Measurements from ENCODE around the gene PTPN5.

Gene PTPN5

GRCh38 chr11:18756889-18757288, 34.7 kb downstream of the PTPN5 start:
- Histone ChIP-seq H3K36me3 (no peaks in the 10 kb centered on the region), H3K4me1 (ENCODE audit: control insufficient read depth in 1 of 2, insufficient read depth in 1 of 2, low read depth in 1 of 2, low read length in 1 of 2) (no peaks in the 10 kb centered on the region), H3K9me3 (no peaks in the 10 kb centered on the region), H3K27ac (no peak overlapping the region), H3K27me3 (peaks cover 4% of the 10 kb centered on the region), H3K4me3 (ENCODE audit: low read depth in 1 of 2, low read length in 1 of 2) (no peak overlapping the region)
- no peak for TF ChIP-seq CTCF (IDR thresholded peaks at IDR 0.05)

GRCh38 chr11:18754308-18754707, 37.3 kb downstream of the PTPN5 start:
- no peaks in the 10 kb centered on the region for H3K4me1 ChIP-seq (ENCODE audit: control insufficient read depth in 1 of 2, insufficient read depth in 1 of 2, low read depth in 1 of 2, low read length in 1 of 2)
- H3K4me3 ChIP-seq (ENCODE audit: low read depth in 1 of 2, low read length in 1 of 2), result no peak overlapping the region
- no peaks in the 10 kb centered on the region for H3K9me3 ChIP-seq
- TF ChIP-seq CTCF (IDR thresholded peaks at IDR 0.05), result no peak
- peaks cover 4% of the 10 kb centered on the region for H3K27me3 ChIP-seq
- H3K36me3 ChIP-seq, result no peaks in the 10 kb centered on the region
- H3K27ac ChIP-seq, result no peak overlapping the region

GRCh38 chr11:18752502-18752901, 39.1 kb downstream of the PTPN5 start:
- Histone ChIP-seq H3K9me3 (no peaks in the 10 kb centered on the region), H3K4me3 (ENCODE audit: low read depth in 1 of 2, low read length in 1 of 2) (no peak overlapping the region), H3K27ac (no peak overlapping the region), H3K27me3 (peaks cover 4% of the 10 kb centered on the region), H3K4me1 (ENCODE audit: control insufficient read depth in 1 of 2, insufficient read depth in 1 of 2, low read depth in 1 of 2, low read length in 1 of 2) (no peaks in the 10 kb centered on the region), H3K36me3 (no peaks in the 10 kb centered on the region)
- TF ChIP-seq CTCF (IDR thresholded peaks at IDR 0.05), result no peak

GRCh38 chr11:18750944-18751343, 40.7 kb downstream of the PTPN5 start:
- Histone ChIP-seq H3K9me3 (no peaks in the 10 kb centered on the region), H3K36me3 (no peaks in the 10 kb centered on the region), H3K4me3 (ENCODE audit: low read depth in 1 of 2, low read length in 1 of 2) (no peak overlapping the region), H3K27me3 (peaks cover 4% of the 10 kb centered on the region), H3K4me1 (ENCODE audit: control insufficient read depth in 1 of 2, insufficient read depth in 1 of 2, low read depth in 1 of 2, low read length in 1 of 2) (no peaks in the 10 kb centered on the region), H3K27ac (no peak overlapping the region)
- no peak for TF ChIP-seq CTCF (IDR thresholded peaks at IDR 0.05)

- no peaks in the 10 kb centered on the region for H3K4me1 ChIP-seq (ENCODE audit: control insufficient read depth in 1 of 2, insufficient read depth in 1 of 2, low read depth in 1 of 2, low read length in 1 of 2)
Measured at GRCh38 chr11:18749681-18750319, 41.8 kb downstream of the PTPN5 start.

More at GRCh38 chr11:18749681-18750319, 41.8 kb downstream of the PTPN5 start:
- Histone ChIP-seq H3K4me3 (ENCODE audit: low read depth in 1 of 2, low read length in 1 of 2) (no peak overlapping the region), H3K9me3 (no peaks in the 10 kb centered on the region), H3K36me3 (no peaks in the 10 kb centered on the region), H3K27me3 (peaks cover 1% of the 10 kb centered on the region), H3K27ac (no peak overlapping the region)
- no peak for TF ChIP-seq CTCF (IDR thresholded peaks at IDR 0.05)
